ENCODE data around the gene SRMS.

Gene SRMS

GRCh38 chr20:63574829-63575743, 27.5 kb upstream of the SRMS start:
- WGBS (ENCODE audit: extremely low coverage, insufficient coverage, insufficient read length): no CpG with 5 or more reads among the region's 28 CpGs
- Histone ChIP-seq H4K12ac (ENCODE audit: low read depth, low read length) (peak overlapping the region; percentile 73), H2BK120ac (ENCODE audit: insufficient read depth, low read length, poor library complexity) (no peak overlapping the region)

GRCh38 chr20:63574156-63574828, 26.7 kb upstream of the SRMS start, which contains the start of gene HELZ2:
TSS of gene HELZ2 (minus strand) at chr20:63574239. CDS start at chr20:63572385, 1,854 bp downstream.
- peak; percentile 32 to 69 for DNase-seq
- Histone ChIP-seq H4K91ac (ENCODE audit: low read depth, low read length) (peak within 1 kb of the TSS; percentile 87), H3K27ac (ENCODE audit: low read depth, low read length) (no peak within 1 kb of the TSS), H3K4ac (ENCODE audit: low read depth, low read length) (peak within 1 kb of the TSS; percentile 56), H3K9me3 (ENCODE audit: insufficient read depth, low read depth, low read length) (no peaks in the 10 kb centered on the region), H2BK5ac (ENCODE audit: low read depth, low read length, poor library complexity) (peak within 1 kb of the TSS; percentile 49), H3K36me3 (ENCODE audit: control insufficient read depth in 1 of 2, insufficient read depth in 2 of 2, low read length in 2 of 2) (peaks cover 0 to 1% of the 10 kb centered on the region in 2 experiments), H2AFZ (ENCODE audit: insufficient read depth, low read length, poor library complexity) (peak within 1 kb of the TSS; percentile 96), H3K4me3 (ENCODE audit: low read depth, low read length) (peak within 1 kb of the TSS; percentile 67), H3K27me3 (ENCODE audit: insufficient read depth, low read length) (no peaks in the 10 kb centered on the region), H3K14ac (ENCODE audit: low read length) (peak within 1 kb of the TSS; percentile 83), H4K8ac (ENCODE audit: low read depth, low read length) (peak within 1 kb of the TSS; percentile 94), H3K23ac (ENCODE audit: low read length) (no peak within 1 kb of the TSS), H2BK12ac (ENCODE audit: low read length) (peak within 1 kb of the TSS; percentile 64), H3K4me2 (ENCODE audit: low read length) (peak within 1 kb of the TSS; percentile 99), H2BK120ac (ENCODE audit: insufficient read depth, low read length, poor library complexity) (peak within 1 kb of the TSS; percentile 67), H2AK5ac (ENCODE audit: low read length) (peak within 1 kb of the TSS; percentile 67), H3K4me1 (ENCODE audit: control insufficient read depth in 1 of 2, insufficient read depth in 2 of 2, low read length in 2 of 2) (peaks cover 3 to 12% of the 10 kb centered on the region in 2 experiments), H3K79me2 (ENCODE audit: control insufficient read depth, insufficient read depth, low read length, poor library complexity) (peaks cover 3% of the 10 kb centered on the region), H3K18ac (ENCODE audit: low read length) (peak within 1 kb of the TSS; percentile 55), H3K9ac (ENCODE audit: low read length) (peak within 1 kb of the TSS; percentile 84), H3K79me1 (ENCODE audit: low read length) (peaks cover 8% of the 10 kb centered on the region), H4K12ac (ENCODE audit: low read depth, low read length) (peak within 1 kb of the TSS; percentile 73)
- no CpG with 5 or more reads among the region's 40 CpGs for WGBS (ENCODE audit: extremely low coverage, insufficient coverage, insufficient read length)

More at GRCh38 chr20:63574829-63575743, 27.5 kb upstream of the SRMS start:
- H3K4me3 ChIP-seq (ENCODE audit: low read depth, low read length): no peak overlapping the region
- H3K79me1 ChIP-seq (ENCODE audit: low read length): peaks cover 8% of the 10 kb centered on the region
- H3K27ac ChIP-seq (ENCODE audit: low read depth, low read length): no peak overlapping the region
- no peak overlapping the region for H2AK5ac ChIP-seq (ENCODE audit: low read length)
- no peak overlapping the region for H2AFZ ChIP-seq (ENCODE audit: insufficient read depth, low read length, poor library complexity)
- no peak overlapping the region for H3K4ac ChIP-seq (ENCODE audit: low read depth, low read length)
- H3K79me2 ChIP-seq (ENCODE audit: control insufficient read depth, insufficient read depth, low read length, poor library complexity): peaks cover 3% of the 10 kb centered on the region
- no peak overlapping the region for H2BK5ac ChIP-seq (ENCODE audit: low read depth, low read length, poor library complexity)
- peak overlapping the region; percentile 87 for H4K91ac ChIP-seq (ENCODE audit: low read depth, low read length)
- no peak overlapping the region for H3K18ac ChIP-seq (ENCODE audit: low read length)
- H3K9ac ChIP-seq (ENCODE audit: low read length): no peak overlapping the region
- H3K9me3 ChIP-seq (ENCODE audit: insufficient read depth, low read depth, low read length): no peaks in the 10 kb centered on the region
- DNase-seq: peak in 1 of 2 donors; percentile 6
- no peaks in the 10 kb centered on the region for H3K27me3 ChIP-seq (ENCODE audit: insufficient read depth, low read length)
- H3K4me2 ChIP-seq (ENCODE audit: low read length): no peak overlapping the region
- H4K8ac ChIP-seq (ENCODE audit: low read depth, low read length): peak overlapping the region; percentile 94
- peaks cover 0 to 1% of the 10 kb centered on the region in 2 experiments for H3K36me3 ChIP-seq (ENCODE audit: control insufficient read depth in 1 of 2, insufficient read depth in 2 of 2, low read length in 2 of 2)
- H3K4me1 ChIP-seq (ENCODE audit: control insufficient read depth in 1 of 2, insufficient read depth in 2 of 2, low read length in 2 of 2): peaks cover 3 to 12% of the 10 kb centered on the region in 2 experiments
- H3K14ac ChIP-seq (ENCODE audit: low read length): no peak overlapping the region
- H2BK12ac ChIP-seq (ENCODE audit: low read length): peak overlapping the region; percentile 27
- no peak overlapping the region for H3K23ac ChIP-seq (ENCODE audit: low read length)

GRCh38 chr20:63573647-63574131, 26.1 kb upstream of the SRMS start:
- no CpG with 5 or more reads among the region's 24 CpGs for WGBS (ENCODE audit: extremely low coverage, insufficient coverage, insufficient read length)
- Histone ChIP-seq H3K4me2 (ENCODE audit: low read length) (peak overlapping the region; percentile 99), H3K27ac (ENCODE audit: low read depth, low read length) (no peak overlapping the region), H2BK120ac (ENCODE audit: insufficient read depth, low read length, poor library complexity) (no peak overlapping the region), H3K9me3 (ENCODE audit: insufficient read depth, low read depth, low read length) (no peaks in the 10 kb centered on the region), H4K8ac (ENCODE audit: low read depth, low read length) (no peak overlapping the region), H3K79me1 (ENCODE audit: low read length) (peaks cover 8% of the 10 kb centered on the region), H2BK5ac (ENCODE audit: low read depth, low read length, poor library complexity) (no peak overlapping the region), H3K23ac (ENCODE audit: low read length) (no peak overlapping the region), H3K18ac (ENCODE audit: low read length) (peak overlapping the region; percentile 43), H2BK12ac (ENCODE audit: low read length) (no peak overlapping the region), H4K12ac (ENCODE audit: low read depth, low read length) (peak overlapping the region; percentile 71), H3K9ac (ENCODE audit: low read length) (peak overlapping the region; percentile 84), H3K4me1 (ENCODE audit: control insufficient read depth in 1 of 2, insufficient read depth in 2 of 2, low read length in 2 of 2) (peaks cover 3 to 12% of the 10 kb centered on the region in 2 experiments), H2AK5ac (ENCODE audit: low read length) (peak overlapping the region; percentile 44), H3K4me3 (ENCODE audit: low read depth, low read length) (peak overlapping the region; percentile 67), H3K36me3 (ENCODE audit: control insufficient read depth in 1 of 2, insufficient read depth in 2 of 2, low read length in 2 of 2) (peaks cover 0 to 4% of the 10 kb centered on the region in 2 experiments), H3K14ac (ENCODE audit: low read length) (peak overlapping the region; percentile 83), H3K27me3 (ENCODE audit: insufficient read depth, low read length) (no peaks in the 10 kb centered on the region), H2AFZ (ENCODE audit: insufficient read depth, low read length, poor library complexity) (peak overlapping the region; percentile 84), H3K4ac (ENCODE audit: low read depth, low read length) (peak overlapping the region; percentile 56), H3K79me2 (ENCODE audit: control insufficient read depth, insufficient read depth, low read length, poor library complexity) (peaks cover 3% of the 10 kb centered on the region), H4K91ac (ENCODE audit: low read depth, low read length) (peak overlapping the region; percentile 81)
- peak in 1 of 2 donors; percentile 14 for DNase-seq
